Measurements from ENCODE around the gene ARX. TPM values are rescaled to one million over a fixed set of nuclear protein-coding genes. Genes with fewer than 3 reads are reported as not detected.

Gene ARX
- total and polyA plus RNA-seq, 9 of the 15 experiments (the other 6 are each of a cell fraction or from before 2014, with no cell fraction given): 0.03 TPM; not detected in 8

DNA sequence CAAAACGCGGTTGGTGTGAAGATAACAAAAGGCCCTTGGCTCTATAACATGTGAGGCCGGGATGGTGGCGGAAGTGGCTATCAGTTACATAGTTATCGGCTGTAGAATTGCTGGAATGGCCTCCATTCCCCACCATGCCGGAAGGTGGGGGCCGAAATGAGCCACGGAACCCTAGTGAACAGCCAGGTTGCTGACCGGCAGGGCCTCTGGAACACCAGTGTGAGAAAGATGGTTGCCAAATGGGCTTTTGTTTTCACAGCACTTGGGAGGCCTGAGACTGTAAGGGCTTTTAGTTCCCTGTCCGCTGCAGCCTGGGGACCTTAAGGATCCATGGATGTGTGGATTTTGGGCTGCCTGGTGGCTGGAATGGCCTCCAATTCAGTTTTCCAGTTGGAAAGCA lies 23.3 kb upstream of the ARX start (continued):
- no peak for TF ChIP-seq SMARCA4 (IDR thresholded peaks at IDR 0.05)
- TF ChIP-seq ZNF644 (tag; IDR thresholded peaks at IDR 0.05; ENCODE audit: low read depth): no peak
- no peak for TF ChIP-seq CEBPG (CRISPR knock-in tag; IDR thresholded peaks at IDR 0.05)
- TF ChIP-seq CEBPG (tag; conservative IDR thresholded peaks at IDR 0.05 in 1 of 2, IDR thresholded peaks at IDR 0.05 in 1 of 2): no peak
- 0 out of 2 replicates have a peak, but pooled peaks have one; percentile 27 for TF ChIP-seq GTF2A2 (tag; IDR thresholded peaks at IDR 0.05)
- no peak for TF ChIP-seq ILF3 (IDR thresholded peaks at IDR 0.05; ENCODE audit: borderline replicate concordance)
- TF ChIP-seq NFRKB (IDR thresholded peaks at IDR 0.05; ENCODE audit: low read depth): no peak
- no peak for TF ChIP-seq ZNF41 (CRISPR knock-in tag; conservative IDR thresholded peaks at IDR 0.05)
- no peak for TF ChIP-seq RCOR1 (IDR thresholded peaks at IDR 0.05; ENCODE audit: borderline replicate concordance in 1 of 2, low read depth in 2 of 2, low read length in 2 of 2)
- TF ChIP-seq ZZZ3 (IDR thresholded peaks at IDR 0.05): no peak
- TF ChIP-seq, protein P1, sequence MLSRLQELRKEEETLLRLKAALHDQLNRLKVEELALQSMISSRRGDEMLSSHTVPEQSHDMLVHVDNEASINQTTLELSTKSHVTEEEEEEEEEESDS (CRISPR knock-in tag; IDR thresholded peaks at IDR 0.05): no peak
- TF ChIP-seq, protein P2, sequence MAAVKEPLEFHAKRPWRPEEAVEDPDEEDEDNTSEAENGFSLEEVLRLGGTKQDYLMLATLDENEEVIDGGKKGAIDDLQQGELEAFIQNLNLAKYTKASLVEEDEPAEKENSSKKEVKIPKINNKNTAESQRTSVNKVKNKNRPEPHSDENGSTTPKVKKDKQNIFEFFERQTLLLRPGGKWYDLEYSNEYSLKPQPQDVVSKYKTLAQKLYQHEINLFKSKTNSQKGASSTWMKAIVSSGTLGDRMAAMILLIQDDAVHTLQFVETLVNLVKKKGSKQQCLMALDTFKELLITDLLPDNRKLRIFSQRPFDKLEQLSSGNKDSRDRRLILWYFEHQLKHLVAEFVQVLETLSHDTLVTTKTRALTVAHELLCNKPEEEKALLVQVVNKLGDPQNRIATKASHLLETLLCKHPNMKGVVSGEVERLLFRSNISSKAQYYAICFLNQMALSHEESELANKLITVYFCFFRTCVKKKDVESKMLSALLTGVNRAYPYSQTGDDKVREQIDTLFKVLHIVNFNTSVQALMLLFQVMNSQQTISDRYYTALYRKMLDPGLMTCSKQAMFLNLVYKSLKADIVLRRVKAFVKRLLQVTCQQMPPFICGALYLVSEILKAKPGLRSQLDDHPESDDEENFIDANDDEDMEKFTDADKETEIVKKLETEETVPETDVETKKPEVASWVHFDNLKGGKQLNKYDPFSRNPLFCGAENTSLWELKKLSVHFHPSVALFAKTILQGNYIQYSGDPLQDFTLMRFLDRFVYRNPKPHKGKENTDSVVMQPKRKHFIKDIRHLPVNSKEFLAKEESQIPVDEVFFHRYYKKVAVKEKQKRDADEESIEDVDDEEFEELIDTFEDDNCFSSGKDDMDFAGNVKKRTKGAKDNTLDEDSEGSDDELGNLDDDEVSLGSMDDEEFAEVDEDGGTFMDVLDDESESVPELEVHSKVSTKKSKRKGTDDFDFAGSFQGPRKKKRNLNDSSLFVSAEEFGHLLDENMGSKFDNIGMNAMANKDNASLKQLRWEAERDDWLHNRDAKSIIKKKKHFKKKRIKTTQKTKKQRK (IDR thresholded peaks at IDR 0.05; ENCODE audit: borderline replicate concordance, low read depth, low read length): no peak
- TF ChIP-seq, protein P3, sequence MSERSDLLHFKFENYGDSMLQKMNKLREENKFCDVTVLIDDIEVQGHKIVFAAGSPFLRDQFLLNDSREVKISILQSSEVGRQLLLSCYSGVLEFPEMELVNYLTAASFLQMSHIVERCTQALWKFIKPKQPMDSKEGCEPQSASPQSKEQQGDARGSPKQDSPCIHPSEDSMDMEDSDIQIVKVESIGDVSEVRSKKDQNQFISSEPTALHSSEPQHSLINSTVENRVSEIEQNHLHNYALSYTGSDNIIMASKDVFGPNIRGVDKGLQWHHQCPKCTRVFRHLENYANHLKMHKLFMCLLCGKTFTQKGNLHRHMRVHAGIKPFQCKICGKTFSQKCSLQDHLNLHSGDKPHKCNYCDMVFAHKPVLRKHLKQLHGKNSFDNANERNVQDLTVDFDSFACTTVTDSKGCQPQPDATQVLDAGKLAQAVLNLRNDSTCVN (CRISPR knock-in tag; IDR thresholded peaks at IDR 0.05): no peak
- TF ChIP-seq, protein P4, sequence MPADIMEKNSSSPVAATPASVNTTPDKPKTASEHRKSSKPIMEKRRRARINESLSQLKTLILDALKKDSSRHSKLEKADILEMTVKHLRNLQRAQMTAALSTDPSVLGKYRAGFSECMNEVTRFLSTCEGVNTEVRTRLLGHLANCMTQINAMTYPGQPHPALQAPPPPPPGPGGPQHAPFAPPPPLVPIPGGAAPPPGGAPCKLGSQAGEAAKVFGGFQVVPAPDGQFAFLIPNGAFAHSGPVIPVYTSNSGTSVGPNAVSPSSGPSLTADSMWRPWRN (IDR thresholded peaks at IDR 0.05; ENCODE audit: low read depth): no peak
- no peak for TF ChIP-seq FOXM1 (IDR thresholded peaks at IDR 0.05; ENCODE audit: low read depth)
- no peak for TF ChIP-seq FOXM1 (CRISPR knock-in tag; IDR thresholded peaks at IDR 0.05; ENCODE audit: low read depth)
- TF ChIP-seq LEF1 (IDR thresholded peaks at IDR 0.05): no peak
- TF ChIP-seq HNRNPK (IDR thresholded peaks at IDR 0.05; ENCODE audit: low read depth, low read length, poor library complexity, severe bottlenecking): no peak
- TF ChIP-seq ZNF197 (CRISPR knock-in tag; IDR thresholded peaks at IDR 0.05; ENCODE audit: low read depth): 0 out of 2 replicates have a peak, but pooled peaks have one; percentile 47
- TF ChIP-seq, protein P5, sequence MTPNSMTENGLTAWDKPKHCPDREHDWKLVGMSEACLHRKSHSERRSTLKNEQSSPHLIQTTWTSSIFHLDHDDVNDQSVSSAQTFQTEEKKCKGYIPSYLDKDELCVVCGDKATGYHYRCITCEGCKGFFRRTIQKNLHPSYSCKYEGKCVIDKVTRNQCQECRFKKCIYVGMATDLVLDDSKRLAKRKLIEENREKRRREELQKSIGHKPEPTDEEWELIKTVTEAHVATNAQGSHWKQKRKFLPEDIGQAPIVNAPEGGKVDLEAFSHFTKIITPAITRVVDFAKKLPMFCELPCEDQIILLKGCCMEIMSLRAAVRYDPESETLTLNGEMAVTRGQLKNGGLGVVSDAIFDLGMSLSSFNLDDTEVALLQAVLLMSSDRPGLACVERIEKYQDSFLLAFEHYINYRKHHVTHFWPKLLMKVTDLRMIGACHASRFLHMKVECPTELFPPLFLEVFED (CRISPR knock-in tag; conservative IDR thresholded peaks at IDR 0.05): no peak
- TF ChIP-seq TAF7 (tag; IDR thresholded peaks at IDR 0.05): peak; percentile 61
- TF ChIP-seq SMAD4 (CRISPR knock-in tag; conservative IDR thresholded peaks at IDR 0.05): no peak; the same call in 1 of the 2 replicates
- TF ChIP-seq ZNF668 (CRISPR knock-in tag; IDR thresholded peaks at IDR 0.05): no peak
- TF ChIP-seq POLR3A (IDR thresholded peaks at IDR 0.05; ENCODE audit: borderline replicate concordance, extremely low read depth, insufficient read depth, insufficient read length): no peak
